GM20431 (cell line): ENCODE data around the gene TCF25.
"Not testable (repeated sequence)": the region's sequence is repeated elsewhere in the genome, so short reads cannot be mapped to it uniquely, and the experiment has no call there.

ENCODE experiments used
- in situ Hi-C: fragments of 300-500 bp; cut with MseI, MboI; formaldehyde crosslinking; loops from one replicate; pipeline ENCODE4 v1.15.0; 2020; ENCODE audit warnings: low sequenced_read_pairs; ENCODE audit not compliant: unreplicated experiment

Gene TCF25

GRCh38 chr16:89873109-89873971 is at the start of gene TCF25:
TSS of gene TCF25 (plus strand) at chr16:89873592. CDS start at chr16:89873668, 76 bp downstream.
- in situ Hi-C loops, result no loop called here

- in situ Hi-C loops, result not testable (repeated sequence)
Observed at GRCh38 chr16:89823824-89824148, 49.6 kb upstream of the TCF25 start.

DNA sequence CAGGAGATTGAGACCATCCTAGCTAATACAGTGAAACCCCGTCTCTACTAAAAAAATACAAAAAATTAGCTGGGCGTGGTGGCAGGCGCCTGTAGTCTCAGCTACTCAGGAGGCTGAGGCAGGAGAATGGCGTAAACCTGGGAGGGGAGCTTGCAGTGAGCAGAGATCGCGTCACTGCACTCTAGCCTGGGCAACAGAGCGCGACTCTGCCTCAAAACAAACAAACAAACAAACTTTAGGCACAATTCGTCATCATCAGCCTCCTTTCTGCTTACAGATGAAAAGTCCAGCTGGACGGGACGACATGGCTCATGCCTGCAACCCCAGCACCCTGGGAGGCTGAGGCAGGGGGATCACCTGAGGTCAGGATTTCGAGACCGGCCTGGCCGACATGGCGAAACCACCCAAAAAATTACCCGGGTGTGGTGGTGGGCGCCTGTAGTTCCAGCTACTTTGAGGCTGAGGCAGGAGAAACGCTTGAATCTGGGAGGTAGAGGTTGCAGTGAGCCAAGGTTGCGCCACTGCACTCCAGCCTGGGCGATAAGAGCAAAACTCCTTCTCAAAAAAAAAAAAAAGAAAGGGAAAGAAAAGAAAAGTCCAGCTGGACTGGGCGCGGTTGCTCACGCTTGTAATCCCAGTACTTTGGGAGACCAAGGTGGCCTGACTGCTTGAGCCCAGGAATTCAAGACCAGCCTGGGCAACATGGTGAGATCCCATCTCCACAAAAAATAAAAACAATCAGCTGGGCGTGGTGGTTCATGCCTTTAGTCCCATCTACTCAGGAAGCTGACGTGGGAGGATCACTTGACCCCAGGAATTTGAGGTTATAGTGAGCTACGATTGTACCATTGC is 46.6 kb upstream of the TCF25 start:
- in situ Hi-C loops, result no loop called here

DNA sequence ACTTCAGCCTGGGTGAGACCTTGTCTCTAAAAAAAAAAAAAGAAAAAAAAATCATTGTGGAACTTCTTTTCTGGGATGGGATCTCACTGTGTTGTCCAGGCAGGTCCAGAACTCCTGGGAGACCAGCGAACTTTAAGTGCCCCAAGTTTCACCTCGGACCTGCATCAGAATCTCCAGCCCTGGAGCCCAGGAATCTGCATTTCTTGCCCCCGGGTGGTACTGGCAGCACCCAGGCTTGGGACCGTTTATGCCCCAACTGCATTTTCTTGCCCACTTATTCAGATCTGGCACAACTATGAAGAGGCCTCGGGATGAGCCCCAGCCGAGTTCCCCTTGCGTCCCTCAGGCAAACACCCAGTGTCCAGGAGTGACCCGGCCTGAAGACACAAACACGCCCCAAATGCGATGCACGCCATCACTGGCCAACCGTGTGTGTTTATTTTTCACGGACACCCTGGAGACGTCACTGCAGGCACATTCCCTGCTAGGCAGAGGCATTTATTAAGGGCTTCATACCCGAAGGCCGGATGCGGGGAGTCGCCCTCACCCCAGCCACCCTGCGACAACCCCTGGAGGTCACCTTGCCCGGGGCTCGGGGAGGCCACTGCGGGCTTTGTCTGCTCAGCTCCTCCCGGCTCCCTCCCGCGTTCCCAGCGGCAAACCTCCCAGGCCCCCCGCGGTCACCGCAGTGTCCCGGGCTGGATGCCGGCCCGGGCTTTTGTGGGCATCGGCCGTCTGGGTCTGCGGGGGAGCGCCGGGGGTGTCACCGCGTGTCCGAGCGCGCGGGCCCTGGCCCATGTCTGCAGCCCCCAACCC is 45.8 kb upstream of the TCF25 start:
- in situ Hi-C loops, result no loop called here

DNA sequence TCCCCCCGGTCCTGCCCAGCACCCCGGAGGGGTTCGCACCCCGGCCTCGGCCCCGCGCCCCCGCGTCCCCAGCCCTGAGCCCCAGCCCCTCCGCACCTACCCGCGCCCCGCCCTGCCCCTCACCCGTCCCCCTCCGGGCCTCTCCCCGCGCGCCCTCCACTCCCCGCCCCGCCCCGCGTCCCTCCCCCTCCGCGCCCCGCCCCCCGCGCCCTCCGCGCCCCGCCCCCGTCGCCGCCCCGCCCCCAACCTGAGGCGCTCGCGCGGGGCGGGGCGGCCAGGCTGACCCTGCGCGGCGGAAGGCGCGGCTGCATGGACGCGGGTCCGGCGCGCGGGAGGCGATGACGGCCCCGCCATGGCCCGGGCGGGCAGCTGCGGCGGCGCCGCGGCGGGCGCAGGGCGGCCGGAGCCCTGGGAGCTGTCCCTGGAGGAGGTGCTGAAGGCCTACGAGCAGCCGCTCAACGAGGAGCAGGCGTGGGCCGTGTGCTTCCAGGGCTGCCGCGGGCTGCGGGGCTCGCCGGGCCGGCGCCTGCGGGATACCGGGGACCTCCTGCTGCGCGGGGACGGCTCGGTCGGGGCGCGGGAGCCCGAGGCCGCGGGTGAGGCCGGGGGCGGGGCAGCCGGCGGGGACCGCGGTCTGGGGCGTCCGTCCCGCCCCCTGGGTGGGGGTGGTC is 45.1 kb upstream of the TCF25 start, which contains the start of gene SPIRE2:
Gene SPIRE2 (plus strand): TSS at position 277 of the 671 bp plus-strand sequence. CDS start 76 bp downstream, at position 353.
- in situ Hi-C loops, result no loop called here

- in situ Hi-C loops, result no loop called here
Observed at GRCh38 chr16:89828870-89829629, 44.3 kb upstream of the TCF25 start.

GRCh38 chr16:89829630-89830437 is 43.6 kb upstream of the TCF25 start:
- in situ Hi-C loops, result no loop called here

DNA sequence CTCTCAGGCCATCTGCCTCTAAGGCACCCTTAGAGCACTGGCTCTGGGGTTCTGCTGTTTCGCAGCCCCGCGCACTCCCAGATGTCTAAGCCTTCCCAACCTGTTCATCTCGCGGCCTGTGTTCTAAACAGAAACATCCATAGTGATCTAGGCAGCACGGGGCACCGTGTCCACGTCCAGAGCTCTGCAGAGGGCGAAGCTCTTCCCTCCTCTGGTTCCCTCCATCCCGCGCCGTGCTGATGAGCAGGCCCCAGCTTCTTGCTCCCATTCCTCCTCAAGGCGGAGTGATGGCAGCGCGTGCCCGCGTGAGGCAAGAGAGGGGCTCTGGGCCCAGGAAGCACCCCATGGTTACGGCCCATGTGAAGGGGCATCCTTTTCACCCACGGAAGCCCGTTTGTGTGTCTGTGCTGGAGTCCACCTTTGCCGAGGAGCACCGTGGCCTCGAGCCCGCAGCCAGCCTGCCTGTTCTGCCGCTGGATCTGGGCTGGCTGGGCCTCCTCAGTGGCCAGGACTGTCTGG is 41.5 kb upstream of the TCF25 start:
- in situ Hi-C loops, result no loop called here

- in situ Hi-C loops, result not testable (repeated sequence)
Observed at GRCh38 chr16:89833664-89834363, 39.6 kb upstream of the TCF25 start.

DNA sequence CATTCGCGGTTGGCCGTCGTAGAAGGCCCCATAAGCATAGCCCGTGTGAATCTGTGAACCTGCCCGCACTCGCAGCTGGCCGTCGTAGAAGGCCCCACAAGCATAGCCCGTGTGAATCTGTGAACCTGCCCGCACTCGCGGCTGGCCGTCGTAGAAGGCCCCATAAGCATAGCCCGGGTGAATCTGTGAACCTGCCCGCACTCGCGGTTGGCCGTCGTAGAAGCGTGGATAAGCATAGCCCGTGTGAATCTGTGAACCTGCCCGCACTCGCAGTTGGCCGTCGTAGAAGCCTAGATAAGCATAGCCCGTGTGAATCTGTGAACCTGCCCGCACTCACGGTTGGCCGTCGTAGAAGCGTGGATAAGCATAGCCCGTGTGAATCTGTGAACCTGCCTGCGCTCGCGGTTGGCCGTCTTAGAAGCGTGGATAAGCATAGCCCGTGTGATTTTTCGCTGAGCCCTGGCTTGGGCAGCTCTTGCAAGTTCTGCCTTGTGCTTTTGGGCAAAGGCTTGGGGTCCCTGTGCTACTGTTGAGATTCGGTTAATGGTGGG is 38.5 kb upstream of the TCF25 start:
- in situ Hi-C loops, result not testable (repeated sequence)

DNA sequence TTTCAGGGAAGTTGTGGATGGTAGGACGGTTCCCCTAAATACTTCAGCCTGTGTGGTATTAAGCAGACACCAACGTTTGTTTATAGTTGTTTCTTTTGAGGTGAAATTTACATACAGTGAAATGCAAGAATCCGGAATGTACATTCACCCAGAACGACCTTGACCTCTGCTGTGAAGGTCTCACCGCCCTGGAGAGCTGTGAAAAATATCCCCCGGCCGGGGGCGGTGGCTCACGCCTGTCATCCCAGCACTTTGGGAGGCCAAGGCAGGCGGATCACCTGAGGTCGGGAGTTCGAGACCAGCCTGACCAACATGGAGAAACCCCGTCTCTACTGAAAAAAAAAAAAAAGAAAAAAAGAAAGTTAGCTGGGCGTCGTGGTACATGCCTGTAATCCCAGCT is 36.9 kb upstream of the TCF25 start:
- in situ Hi-C loops, result not testable (repeated sequence)

GRCh38 chr16:89837014-89837546 is 36.3 kb upstream of the TCF25 start:
- in situ Hi-C loops, result no loop called here

- in situ Hi-C loops, result no loop called here
Observed at GRCh38 chr16:89841275-89841674, 32.1 kb upstream of the TCF25 start.

DNA sequence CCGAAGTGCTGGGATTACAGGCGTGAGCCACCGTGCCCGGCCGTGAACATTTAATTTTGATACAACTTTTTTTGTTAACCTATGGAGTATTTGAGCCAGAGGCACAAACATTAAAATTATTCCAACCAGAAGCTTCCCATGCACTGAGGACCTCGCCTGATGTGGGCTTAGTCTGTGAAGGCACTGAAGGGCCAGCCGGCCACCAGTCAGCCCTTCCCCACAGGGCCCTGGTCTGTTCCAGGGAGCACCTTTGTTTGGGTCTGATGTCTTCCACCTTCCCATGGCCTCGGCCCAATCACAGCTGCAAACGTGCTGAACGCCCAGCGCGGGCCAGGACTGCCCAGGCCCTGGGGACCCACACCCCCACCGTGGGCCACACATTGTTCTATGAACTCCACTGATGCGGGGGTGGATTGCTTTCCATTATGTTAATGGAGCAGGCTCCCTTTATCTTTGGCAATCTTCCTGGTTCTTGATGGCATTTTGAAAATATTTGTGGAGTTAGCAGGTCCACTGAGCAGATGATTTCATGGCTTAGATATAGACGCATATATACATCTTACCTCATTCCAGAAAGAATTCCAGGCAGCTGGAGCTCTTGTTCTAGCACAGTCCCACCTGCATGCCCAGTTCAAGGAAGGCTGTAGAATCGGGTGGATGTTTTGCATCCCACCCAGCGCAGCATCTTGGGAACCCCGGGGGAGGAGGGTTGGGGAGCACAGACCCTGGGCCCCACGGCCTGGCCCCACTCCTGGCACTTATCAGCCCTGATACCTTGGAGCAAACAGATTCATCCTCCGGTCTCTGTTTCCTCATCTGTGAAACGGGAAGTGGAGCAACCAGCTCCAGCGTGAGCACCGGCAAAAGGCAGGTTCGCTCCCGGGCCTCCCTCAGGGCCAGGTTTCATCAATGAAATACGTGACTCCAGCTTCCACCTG is 30.7 kb upstream of the TCF25 start:
- in situ Hi-C loops, result no loop called here

- in situ Hi-C loops, result no loop called here
Observed at GRCh38 chr16:89843409-89844350, 29.7 kb upstream of the TCF25 start.
